ENCODE data around the gene PTOV1.

The PTOV1 gene

GRCh38 chr19:49888510-49888824, 37.5 kb downstream of the PTOV1 start:
- DNase-seq (ENCODE audit: low read depth, low spot score), result no peak

GRCh38 chr19:49889038-49889686, 38.2 kb downstream of the PTOV1 start:
- DNase-seq (ENCODE audit: low read depth, low spot score), result no peak

- DNase-seq (ENCODE audit: low read depth, low spot score), result no peak
These were observed 38.9 kb downstream of the PTOV1 start for GRCh38 chr19:49889687-49890348.

- no peak for DNase-seq (ENCODE audit: low read depth, low spot score)
These were observed 39.7 kb downstream of the PTOV1 start for GRCh38 chr19:49890349-49891311.

- no peak for DNase-seq (ENCODE audit: low read depth, low spot score)
These were observed 40.4 kb downstream of the PTOV1 start for GRCh38 chr19:49891393-49891792.

GRCh38 chr19:49892716-49893115, 41.8 kb downstream of the PTOV1 start:
- no peak for DNase-seq (ENCODE audit: low read depth, low spot score)

- DNase-seq (ENCODE audit: low read depth, low spot score), result no peak
These were observed 43.2 kb downstream of the PTOV1 start for GRCh38 chr19:49894011-49894664.

- no peak for DNase-seq (ENCODE audit: low read depth, low spot score)
These were observed 44.1 kb downstream of the PTOV1 start for GRCh38 chr19:49894879-49895565.

GRCh38 chr19:49895566-49896297, 44.8 kb downstream of the PTOV1 start:
- DNase-seq (ENCODE audit: low read depth, low spot score), result no peak

GRCh38 chr19:49896863-49897621, 46.1 kb downstream of the PTOV1 start, which contains the start of gene IL4I1:
IL4I1 (minus strand) TSS chr19:49896887; CDS start chr19:49896160, 727 bp downstream.
- no peak for DNase-seq (ENCODE audit: low read depth, low spot score)

GRCh38 chr19:49904136-49904535, 53.2 kb downstream of the PTOV1 start:
- DNase-seq (ENCODE audit: low read depth, low spot score), result no peak

GRCh38 chr19:49906879-49907564, 56.1 kb downstream of the PTOV1 start:
- no peak for DNase-seq (ENCODE audit: low read depth, low spot score)

- DNase-seq (ENCODE audit: low read depth, low spot score), result no peak
These were observed 56.9 kb downstream of the PTOV1 start for GRCh38 chr19:49907745-49908446.

- no peak for DNase-seq (ENCODE audit: low read depth, low spot score)
These were observed 57.8 kb downstream of the PTOV1 start for GRCh38 chr19:49908480-49909420.

- DNase-seq (ENCODE audit: low read depth, low spot score), result no peak
These were observed 59.2 kb downstream of the PTOV1 start for GRCh38 chr19:49910179-49910578.
